PC-3 (cell line): Measurements from ENCODE around the gene SLC8A1.

Source experiments
- EZH2 ChIP-seq: fragments of 300-600 bp; sonication (generic); IDR thresholded peaks from one replicate; pipeline ENCODE4 v1.6.1; 2017; ENCODE audit warnings: antibody characterized with exemption, mild to moderate bottlenecking, low read length; ENCODE audit not compliant: unreplicated experiment
- EZH2phosphoT487 ChIP-seq: fragments of 300-600 bp; sonication (generic); IDR thresholded peaks from 2 replicates; pipeline ENCODE4 v1.6.1; 2018; ENCODE audit warnings: mild to moderate bottlenecking, antibody characterized with exemption, low read length, borderline replicate concordance
- TF ChIP-seq, protein P1 (sequence below): fragments of 300-600 bp; sonication (generic); conservative IDR thresholded peaks from 2 replicates; pipeline ENCODE4 v1.5.1; 2017; ENCODE audit warnings: antibody characterized with exemption, low read depth, mild to moderate bottlenecking, low read length

DNA sequence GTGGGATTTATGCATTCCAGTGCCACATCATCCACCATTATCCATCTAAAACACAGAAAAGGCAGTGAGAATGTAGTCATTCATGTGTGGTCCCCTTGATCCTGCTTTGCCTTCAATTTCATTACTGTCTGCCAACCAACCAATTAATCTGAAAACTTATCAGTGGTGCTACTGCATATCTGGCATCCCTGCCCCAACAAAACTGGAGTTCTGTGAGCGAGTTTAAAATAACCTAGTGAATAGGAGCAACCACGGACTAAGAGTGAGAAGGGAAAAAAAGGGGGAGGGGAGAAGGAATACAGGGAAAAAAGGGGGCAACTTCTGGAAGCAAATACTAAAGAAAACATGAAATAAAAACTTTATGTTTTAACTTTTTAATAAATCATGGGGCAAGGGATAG is 42.2 kb downstream of the SLC8A1 start:
- TF ChIP-seq, protein P1, sequence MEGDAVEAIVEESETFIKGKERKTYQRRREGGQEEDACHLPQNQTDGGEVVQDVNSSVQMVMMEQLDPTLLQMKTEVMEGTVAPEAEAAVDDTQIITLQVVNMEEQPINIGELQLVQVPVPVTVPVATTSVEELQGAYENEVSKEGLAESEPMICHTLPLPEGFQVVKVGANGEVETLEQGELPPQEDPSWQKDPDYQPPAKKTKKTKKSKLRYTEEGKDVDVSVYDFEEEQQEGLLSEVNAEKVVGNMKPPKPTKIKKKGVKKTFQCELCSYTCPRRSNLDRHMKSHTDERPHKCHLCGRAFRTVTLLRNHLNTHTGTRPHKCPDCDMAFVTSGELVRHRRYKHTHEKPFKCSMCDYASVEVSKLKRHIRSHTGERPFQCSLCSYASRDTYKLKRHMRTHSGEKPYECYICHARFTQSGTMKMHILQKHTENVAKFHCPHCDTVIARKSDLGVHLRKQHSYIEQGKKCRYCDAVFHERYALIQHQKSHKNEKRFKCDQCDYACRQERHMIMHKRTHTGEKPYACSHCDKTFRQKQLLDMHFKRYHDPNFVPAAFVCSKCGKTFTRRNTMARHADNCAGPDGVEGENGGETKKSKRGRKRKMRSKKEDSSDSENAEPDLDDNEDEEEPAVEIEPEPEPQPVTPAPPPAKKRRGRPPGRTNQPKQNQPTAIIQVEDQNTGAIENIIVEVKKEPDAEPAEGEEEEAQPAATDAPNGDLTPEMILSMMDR, result no peak
- TF ChIP-seq EZH2phosphoT487, result no peak
- no peak for TF ChIP-seq EZH2
